8988T (cell line): ENCODE results near the gene SYCN.
"Not testable (repeated sequence)": the region's sequence is repeated elsewhere in the genome, so short reads cannot be mapped to it uniquely, and the experiment has no call there.

Source experiments
- DNase-seq: peaks from one replicate; pipeline ENCODE4 v3.0.0; 2011

SYCN gene

DNA sequence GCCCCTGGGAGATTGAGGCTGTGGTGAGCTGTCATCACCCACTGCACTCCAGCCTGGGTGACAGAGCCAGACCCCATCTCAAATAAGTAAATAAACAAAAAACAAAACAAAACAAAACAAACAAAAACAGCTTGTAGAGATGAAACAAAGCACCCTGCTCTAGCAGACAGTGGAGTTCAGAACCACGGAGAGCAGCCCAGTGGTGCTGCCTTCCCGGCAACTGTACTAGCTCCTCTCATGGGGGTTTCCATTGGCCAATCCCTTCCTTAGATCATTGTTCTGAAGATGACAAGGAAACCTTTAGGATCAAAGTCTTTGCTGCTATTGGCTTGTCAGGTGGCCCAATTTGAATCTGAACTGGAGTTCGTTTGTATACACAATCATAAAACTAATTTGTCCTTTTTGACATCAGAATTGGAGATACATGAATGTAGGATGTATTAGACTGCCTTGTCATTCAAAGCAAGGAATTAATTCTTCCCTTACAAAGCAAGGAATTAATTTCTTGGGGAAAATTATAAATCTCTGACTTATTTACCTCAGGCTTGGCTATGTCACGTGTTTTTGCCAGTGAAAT is 19.7 kb upstream of the SYCN start:
- peak; percentile 73 for DNase-seq

- peak; percentile 51 for DNase-seq
These were observed 15.0 kb upstream of the SYCN start for GRCh38 chr19:39219108-39219507.

DNA sequence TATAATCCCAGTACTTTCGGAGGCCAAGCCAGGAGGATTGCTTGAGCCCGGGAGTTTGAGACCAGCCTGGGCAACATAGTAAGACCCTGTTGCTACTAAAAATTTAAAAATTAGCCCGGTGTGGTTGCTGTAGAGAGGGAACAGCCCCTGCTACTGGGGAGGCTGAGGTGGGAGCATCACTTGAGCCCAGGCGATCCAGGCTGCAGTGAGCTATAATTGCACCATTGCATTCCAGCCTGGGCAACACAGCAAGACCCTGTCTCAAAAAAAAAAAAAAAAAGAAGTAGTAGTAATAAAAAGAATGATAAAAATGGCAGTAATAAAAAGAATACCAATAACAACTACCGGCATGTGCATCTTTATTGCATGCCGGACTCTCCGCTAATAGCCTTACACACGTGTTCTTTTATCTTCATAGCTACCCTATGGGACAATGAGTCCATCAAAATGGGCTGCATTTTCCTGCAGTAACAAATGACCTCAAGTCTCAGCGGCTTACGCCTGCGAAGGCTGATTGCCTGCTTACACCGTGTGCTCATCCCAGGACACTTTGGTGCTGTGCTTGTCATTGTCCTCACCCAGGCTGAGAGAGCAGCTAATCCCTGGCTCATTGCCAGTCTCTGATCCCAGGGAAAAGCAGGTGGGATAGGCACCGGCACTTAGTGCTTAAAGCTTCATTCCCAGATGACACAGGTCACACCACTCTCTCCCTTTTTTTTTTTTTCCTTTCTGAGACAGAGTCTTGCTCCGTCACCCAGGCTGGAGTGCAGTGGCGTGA is 14.4 kb upstream of the SYCN start:
- peak; percentile 40 for DNase-seq

DNA sequence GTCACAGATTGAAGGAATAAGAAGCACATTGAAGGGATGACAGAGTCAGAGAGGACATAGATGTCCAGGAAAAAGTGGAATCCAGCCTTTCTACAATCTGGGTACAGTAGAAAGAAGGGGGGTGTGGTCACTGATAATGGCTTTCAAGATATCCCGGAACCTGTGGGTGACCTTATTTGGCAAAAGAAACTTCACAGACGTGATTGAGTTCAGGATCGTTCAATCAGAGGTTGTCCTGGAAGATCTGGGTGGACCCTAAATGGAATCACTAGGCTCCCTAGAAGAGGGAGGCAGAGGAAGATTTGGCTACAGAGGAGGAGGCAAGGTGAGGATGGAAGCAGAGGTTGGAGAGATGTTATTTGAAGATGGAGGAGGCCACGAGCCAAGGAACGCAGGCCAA is 13.0 kb upstream of the SYCN start:
- no peak for DNase-seq

GRCh38 chr19:39215323-39215722 is 11.3 kb upstream of the SYCN start:
- DNase-seq: not testable (repeated sequence)

- DNase-seq: peak; percentile 86
These were observed 8.3 kb upstream of the SYCN start for GRCh38 chr19:39212375-39212742.

DNA sequence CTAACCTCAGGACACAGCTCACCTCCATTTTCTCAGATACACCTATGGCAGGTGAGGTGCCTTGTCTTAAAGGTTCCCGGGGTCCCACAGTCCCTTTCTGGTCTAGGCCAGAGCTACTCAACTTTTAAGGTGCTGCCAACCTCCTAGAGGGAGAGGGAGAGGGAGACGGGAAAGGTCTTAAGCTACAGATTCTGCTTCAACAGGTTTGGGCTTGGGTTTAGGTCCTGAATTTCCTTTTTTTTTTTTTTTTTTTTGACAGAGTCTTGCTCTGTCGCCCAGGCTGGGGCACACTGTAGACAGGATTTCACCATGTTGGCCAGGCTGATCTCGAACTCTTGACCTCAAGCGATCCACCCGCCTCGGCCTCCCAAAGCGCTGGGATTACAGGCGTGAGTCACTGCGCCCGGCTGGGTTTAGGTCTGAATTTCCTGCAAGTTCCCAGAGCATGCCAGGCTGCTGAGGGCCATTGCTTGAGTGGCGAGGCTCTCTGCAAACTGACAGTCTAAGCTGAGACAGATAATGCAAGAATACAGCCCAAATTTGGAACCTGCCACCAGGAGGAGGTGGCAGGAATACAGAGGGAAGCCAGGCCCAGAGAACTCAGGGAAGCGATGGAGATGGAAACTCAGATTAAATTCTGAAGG is 7.8 kb upstream of the SYCN start:
- DNase-seq: no peak

- no peak for DNase-seq
These were observed 5.1 kb upstream of the SYCN start for GRCh38 chr19:39209196-39209595.

DNA sequence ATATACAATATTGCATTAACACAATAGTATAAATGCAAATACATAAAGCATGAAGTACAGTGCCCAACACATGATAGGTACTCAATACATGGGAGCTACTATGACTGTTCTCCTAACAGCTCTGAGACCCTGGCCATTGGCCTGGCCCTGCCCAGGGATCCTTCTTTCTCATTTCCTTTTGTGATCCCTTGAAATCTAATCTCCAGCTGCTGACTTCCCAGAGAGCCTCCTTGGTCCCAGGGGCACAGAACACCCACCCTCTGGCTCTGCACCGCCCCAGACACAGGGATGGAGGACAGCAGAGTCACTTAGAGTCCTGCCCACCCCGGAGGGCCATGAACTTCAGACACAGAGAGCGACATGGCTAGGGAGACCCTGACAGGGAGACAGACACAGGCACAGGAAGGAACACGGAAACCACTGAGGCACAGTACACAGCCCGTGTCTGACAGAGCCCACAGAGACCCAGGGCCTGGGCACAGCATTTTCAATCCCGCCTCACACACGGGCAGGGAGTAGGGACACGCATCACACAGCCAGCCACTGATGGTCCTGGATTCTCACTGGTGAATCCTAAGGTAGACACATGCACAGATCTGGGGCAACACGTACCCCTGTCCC is 4.2 kb upstream of the SYCN start:
- peak; percentile 35 for DNase-seq

DNA sequence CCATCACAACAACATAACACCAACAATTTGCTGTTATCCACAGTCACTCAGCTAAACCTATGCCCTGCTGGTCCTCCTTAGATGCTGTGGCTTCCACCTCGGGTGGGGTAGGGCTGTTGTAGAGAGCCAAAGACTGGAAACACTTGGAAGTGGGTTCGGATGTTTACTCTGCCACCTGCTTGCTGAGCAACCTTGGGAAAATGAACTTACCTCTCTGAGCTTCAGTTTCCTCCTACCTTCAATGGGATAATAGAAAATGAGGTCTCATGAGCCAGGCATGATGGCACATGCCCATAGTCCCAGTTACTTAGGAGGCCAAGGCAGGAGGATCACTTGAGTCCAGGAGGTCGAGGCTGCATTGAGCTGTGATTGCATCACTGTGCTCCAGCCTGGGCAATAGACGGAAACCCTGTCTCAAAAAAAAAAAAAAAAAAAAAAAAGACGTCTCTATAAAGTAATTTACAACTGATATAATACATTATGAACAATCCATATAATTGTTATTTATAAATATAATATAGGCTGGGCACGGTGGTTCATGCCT is 3.3 kb upstream of the SYCN start:
- peak; percentile 34 for DNase-seq

DNA sequence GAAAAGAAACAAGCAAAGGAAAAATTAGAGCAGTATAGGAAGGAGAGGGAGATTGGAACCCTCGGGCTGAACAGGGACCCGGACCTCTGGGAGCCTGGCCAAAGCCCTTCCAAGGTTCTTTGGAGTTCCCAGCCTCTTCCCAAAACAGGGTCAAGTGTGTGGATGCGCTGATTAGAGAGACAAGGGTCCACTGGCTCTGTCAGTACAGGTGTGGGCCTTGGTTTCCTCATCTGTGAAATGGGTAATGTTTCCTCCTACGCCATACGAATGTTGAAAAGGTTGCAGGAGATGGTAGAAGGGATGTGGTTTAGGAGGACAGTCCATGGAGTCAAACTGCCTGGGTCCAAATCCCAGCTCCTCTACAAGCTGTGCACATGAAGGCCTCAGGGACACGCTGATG is 2.1 kb upstream of the SYCN start:
- DNase-seq: peak; percentile 45

DNA sequence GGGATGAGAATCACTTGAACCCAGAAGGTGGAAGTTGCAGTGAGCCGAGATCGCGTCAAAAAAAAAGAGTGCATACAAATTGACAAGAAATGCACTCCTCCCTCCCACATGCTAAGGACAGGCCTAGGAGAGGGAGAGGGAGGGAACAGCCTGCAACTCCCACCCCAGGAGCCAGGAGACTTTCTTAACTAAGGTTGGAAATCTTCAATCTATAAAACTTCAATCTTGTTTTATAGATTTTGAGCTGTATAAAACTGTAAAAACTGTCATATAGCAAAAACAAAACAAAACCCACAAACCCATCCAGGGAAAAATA is 1.3 kb upstream of the SYCN start:
- peak; percentile 63 for DNase-seq

- peak; percentile 54 for DNase-seq
These were observed 1.1 kb downstream of the SYCN start for GRCh38 chr19:39202998-39203355.

- DNase-seq: peak; percentile 68
These were observed 3.3 kb downstream of the SYCN start for GRCh38 chr19:39200803-39201115.

DNA sequence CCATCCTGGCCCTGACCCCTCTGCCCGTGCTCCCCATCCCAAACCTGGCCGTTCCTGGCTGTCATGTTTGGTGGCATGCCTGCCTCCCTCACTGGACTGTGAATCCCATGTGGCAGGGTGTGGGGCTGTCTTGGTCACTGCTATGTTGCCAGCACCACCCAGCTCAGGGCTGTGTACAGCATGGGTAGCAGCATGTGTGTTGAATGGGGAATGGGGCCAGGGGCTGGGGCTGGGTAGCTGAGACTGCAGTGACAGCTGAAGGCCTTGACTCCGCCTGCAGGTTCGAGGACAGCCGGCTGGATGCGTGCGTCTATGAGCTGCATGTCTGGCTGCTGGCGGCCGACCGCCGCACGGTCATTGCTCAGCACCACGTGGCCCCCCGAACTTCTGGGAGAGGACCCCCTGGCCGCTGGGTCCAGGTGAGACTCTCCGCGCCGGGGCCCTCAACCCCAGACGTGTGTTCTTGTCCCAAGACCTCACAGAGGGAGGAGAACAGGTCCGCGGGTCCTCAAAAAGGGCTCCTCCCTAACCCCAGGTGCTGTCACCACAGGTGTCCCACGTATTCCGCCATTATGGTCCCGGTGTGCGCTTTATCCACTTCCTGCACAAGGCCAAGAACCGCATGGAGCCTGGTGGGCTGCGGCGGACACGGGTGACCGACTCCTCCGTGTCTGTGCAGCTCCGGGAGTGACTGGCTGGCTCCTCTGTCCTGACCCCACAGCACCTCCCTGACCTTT is 3.8 kb downstream of the SYCN start:
- DNase-seq: peak; percentile 70

DNA sequence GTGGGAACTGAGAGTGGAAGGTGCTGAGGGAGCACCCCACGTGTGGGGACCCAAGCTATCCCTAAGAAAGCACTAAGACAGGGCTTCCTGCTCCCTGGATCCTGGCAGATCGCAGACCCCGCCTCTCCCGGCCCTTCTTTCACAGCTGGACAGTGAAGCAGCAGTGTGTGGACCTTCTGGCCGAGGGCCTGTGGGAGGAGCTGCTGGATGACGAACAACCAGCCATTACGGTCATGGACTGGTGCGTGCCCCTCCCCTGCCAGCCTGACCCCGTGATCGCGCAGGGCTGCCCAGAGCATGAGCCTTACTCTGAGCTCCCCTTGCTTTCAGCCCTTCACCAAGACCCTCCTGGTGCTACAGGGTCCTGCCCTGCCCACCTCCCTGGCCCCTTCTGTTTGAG is 5.0 kb downstream of the SYCN start:
- peak; percentile 58 for DNase-seq

DNA sequence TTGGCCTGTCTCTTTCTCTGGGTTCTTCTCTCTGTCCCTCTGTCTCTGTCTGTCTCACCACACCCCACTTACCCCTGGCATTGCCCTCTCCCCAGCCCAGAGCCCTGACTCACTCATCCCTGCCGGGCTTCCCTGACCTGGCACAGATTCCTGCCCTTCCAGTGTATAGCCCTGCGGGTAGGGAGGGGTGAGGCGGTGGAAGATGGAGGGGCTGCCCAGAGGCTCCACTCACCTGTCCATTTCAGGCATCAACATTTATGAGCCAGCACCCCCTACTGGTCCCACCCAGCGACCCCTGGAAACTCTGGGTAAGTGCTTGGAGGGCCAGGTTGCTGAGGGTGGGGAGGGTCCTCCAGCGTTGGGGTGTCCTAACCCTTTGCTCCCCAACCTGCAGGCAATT is 6.3 kb downstream of the SYCN start:
- peak; percentile 77 for DNase-seq

GRCh38 chr19:39196860-39197562 is 7.1 kb downstream of the SYCN start, which contains the start of gene NCCRP1:
NCCRP1 (plus strand) TSS chr19:39196964; CDS start chr19:39196983, 19 bp downstream.
- no peak for DNase-seq

DNA sequence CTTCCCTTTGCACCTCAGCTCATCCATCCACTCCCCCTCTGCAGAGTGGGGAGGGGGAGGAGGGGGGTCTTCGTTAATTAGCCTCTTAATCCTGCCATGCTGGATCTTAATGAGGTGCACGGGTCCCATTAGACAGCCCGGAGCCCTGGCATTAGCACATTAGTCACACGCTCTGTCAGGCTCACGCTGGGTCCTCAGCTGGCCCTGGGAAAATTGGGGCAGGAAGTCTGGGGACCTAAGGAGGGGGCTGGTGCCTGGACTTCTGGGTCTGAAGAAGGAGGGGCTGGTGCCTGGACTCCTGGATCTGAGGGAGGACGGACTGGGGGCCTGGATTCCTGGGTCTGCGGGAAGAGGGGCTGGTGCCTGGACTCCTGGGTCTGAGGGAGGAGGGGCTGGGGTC is 7.7 kb downstream of the SYCN start:
- no peak for DNase-seq

- no peak for DNase-seq
These were observed 8.3 kb downstream of the SYCN start for GRCh38 chr19:39195755-39196154.

DNA sequence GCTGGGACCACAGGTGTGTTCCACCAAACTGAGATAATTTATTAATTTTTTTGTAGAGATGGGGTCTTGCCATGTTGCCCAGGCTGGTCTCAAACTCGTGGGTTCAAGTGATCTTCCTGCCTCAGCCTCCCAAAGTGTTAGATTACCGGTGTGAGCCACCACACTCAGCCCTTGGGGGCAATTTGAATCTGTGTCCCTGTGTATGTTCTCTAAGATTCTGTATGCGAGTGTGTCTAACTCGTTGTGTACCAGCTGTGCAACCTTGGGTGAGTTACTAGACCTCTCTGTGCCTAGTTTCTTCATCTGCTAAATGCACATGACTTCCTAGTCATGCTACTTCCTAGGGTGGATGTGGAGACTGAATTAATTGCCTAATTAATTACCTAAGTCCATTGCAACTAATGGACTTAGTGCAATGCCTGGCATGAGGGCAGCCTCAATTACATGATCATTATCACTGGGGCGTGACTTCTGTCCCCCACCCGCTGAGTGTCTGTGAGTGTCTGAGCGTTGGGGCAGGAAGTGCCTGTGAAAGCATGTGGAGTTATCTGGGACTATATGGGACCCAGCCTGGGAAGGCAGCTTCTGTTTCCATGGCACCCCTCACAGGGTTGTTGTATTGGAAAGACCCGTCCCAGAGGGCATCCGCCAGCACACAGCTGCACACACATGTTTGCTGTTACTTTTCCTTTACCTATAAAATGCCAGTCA is 9.1 kb downstream of the SYCN start:
- no peak for DNase-seq

DNA sequence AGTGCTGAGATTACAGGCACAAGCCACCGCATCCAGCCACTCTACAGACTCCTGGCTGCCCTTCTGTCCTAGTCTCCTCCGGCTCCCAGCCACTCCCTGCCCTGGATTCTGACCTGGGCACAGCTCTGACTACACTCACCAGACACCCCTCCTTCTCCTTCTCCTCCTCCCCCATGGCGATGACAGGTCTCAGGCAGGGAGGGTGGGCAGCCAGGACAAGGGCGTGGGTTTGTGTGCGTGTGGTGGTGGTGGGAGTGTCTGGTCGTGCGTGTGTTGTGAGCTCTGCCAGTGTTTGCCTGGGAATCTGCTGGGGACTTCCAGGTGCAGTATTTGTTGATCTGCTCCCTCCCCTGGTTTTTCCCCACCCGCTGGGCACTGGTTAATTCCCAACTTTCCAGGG is 10.3 kb downstream of the SYCN start:
- DNase-seq: no peak
